Measurements from ENCODE around the gene ACOT4.
"Not testable (repeated sequence)": the region's sequence is repeated elsewhere in the genome, so short reads cannot be mapped to it uniquely, and the experiment has no call there.

Gene ACOT4

GRCh38 chr14:73591690-73592449 lies at the start of gene ACOT4:
Gene ACOT4, plus strand, starts transcription at chr14:73591873. Its CDS starts 87 bp downstream, at chr14:73591960.
- DNase-seq, result peak; percentile 50

- not testable (repeated sequence) for DNase-seq
Observed at GRCh38 chr14:73542961-73543360, 48.7 kb upstream of the ACOT4 start.

GRCh38 chr14:73545353-73545752 lies 46.3 kb upstream of the ACOT4 start:
- DNase-seq, result not testable (repeated sequence)

- not testable (repeated sequence) for DNase-seq
Observed at GRCh38 chr14:73549097-73549496, 42.6 kb upstream of the ACOT4 start.

- not testable (repeated sequence) for DNase-seq
Observed at GRCh38 chr14:73549889-73550524, 41.7 kb upstream of the ACOT4 start.

- DNase-seq, result no peak
Observed at GRCh38 chr14:73553845-73554244, 37.8 kb upstream of the ACOT4 start.

GRCh38 chr14:73557201-73557600 lies 34.5 kb upstream of the ACOT4 start:
- not testable (repeated sequence) for DNase-seq

GRCh38 chr14:73558238-73558637 lies 33.4 kb upstream of the ACOT4 start:
- not testable (repeated sequence) for DNase-seq

- not testable (repeated sequence) for DNase-seq
Observed at GRCh38 chr14:73562256-73562655, 29.4 kb upstream of the ACOT4 start.

- not testable (repeated sequence) for DNase-seq
Observed at GRCh38 chr14:73562696-73563095, 29.0 kb upstream of the ACOT4 start.

- not testable (repeated sequence) for DNase-seq
Observed at GRCh38 chr14:73566431-73566830, 25.2 kb upstream of the ACOT4 start.

GRCh38 chr14:73566935-73567334 lies 24.7 kb upstream of the ACOT4 start:
- DNase-seq, result not testable (repeated sequence)

- DNase-seq, result no peak
Observed at GRCh38 chr14:73567358-73567757, 24.3 kb upstream of the ACOT4 start.

- DNase-seq, result no peak
Observed at GRCh38 chr14:73567951-73568885, 23.5 kb upstream of the ACOT4 start.

GRCh38 chr14:73568886-73569184 lies 22.8 kb upstream of the ACOT4 start:
- not testable (repeated sequence) for DNase-seq

GRCh38 chr14:73569185-73569958 lies 22.3 kb upstream of the ACOT4 start, which contains the start of gene ACOT2:
Gene ACOT2, plus strand, starts transcription at chr14:73569213. Its CDS starts 28 bp downstream, at chr14:73569241.
- DNase-seq, result peak; percentile 83

GRCh38 chr14:73570913-73571312 lies 20.8 kb upstream of the ACOT4 start:
- peak; percentile 18 for DNase-seq

GRCh38 chr14:73573034-73573433 lies 18.6 kb upstream of the ACOT4 start:
- not testable (repeated sequence) for DNase-seq

- DNase-seq, result not testable (repeated sequence)
Observed at GRCh38 chr14:73573740-73574139, 17.9 kb upstream of the ACOT4 start.

- DNase-seq, result not testable (repeated sequence)
Observed at GRCh38 chr14:73574251-73574650, 17.4 kb upstream of the ACOT4 start.

GRCh38 chr14:73576391-73576790 lies 15.3 kb upstream of the ACOT4 start:
- DNase-seq, result no peak

GRCh38 chr14:73577214-73577613 lies 14.5 kb upstream of the ACOT4 start:
- DNase-seq, result not testable (repeated sequence)
